ENCODE results near the gene SH3GLB1. TPM values are rescaled to one million over a fixed set of nuclear protein-coding genes. Genes with fewer than 3 reads are reported as not detected.

Gene SH3GLB1
- total and polyA plus RNA-seq, 2 of the 13 experiments (the other 11 are each of a cell fraction or from before 2014, with no cell fraction given), result 26.0 to 41.5 TPM

- 0 out of 2 replicates have a peak, but pooled peaks have one; percentile 31 for TF ChIP-seq ZNF138 (CRISPR knock-in tag; IDR thresholded peaks at IDR 0.05; ENCODE audit: low read depth)
- TF ChIP-seq MAFG (CRISPR knock-in tag; IDR thresholded peaks at IDR 0.05), result no peak
- TF ChIP-seq ZFP37 (CRISPR knock-in tag; IDR thresholded peaks at IDR 0.05; ENCODE audit: borderline replicate concordance), result no peak
- no peak for TF ChIP-seq HNRNPH1 (optimal IDR thresholded peaks at IDR 0.05; ENCODE audit: low read depth, low read length)
- no peak for TF ChIP-seq ZNF207 (IDR thresholded peaks at IDR 0.05; ENCODE audit: borderline replicate concordance)
- no peak; the same call in 1 of the 2 replicates for TF ChIP-seq ZNF558 (CRISPR knock-in tag; IDR thresholded peaks at IDR 0.05; ENCODE audit: borderline replicate concordance)
- no peak for TF ChIP-seq ZNF562 (CRISPR knock-in tag; IDR thresholded peaks at IDR 0.05; ENCODE audit: borderline replicate concordance)
- TF ChIP-seq, protein P1, sequence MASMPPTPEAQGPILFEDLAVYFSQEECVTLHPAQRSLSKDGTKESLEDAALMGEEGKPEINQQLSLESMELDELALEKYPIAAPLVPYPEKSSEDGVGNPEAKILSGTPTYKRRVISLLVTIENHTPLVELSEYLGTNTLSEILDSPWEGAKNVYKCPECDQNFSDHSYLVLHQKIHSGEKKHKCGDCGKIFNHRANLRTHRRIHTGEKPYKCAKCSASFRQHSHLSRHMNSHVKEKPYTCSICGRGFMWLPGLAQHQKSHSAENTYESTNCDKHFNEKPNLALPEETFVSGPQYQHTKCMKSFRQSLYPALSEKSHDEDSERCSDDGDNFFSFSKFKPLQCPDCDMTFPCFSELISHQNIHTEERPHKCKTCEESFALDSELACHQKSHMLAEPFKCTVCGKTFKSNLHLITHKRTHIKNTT (CRISPR knock-in tag; IDR thresholded peaks at IDR 0.05), result no peak
- TF ChIP-seq, protein P2, sequence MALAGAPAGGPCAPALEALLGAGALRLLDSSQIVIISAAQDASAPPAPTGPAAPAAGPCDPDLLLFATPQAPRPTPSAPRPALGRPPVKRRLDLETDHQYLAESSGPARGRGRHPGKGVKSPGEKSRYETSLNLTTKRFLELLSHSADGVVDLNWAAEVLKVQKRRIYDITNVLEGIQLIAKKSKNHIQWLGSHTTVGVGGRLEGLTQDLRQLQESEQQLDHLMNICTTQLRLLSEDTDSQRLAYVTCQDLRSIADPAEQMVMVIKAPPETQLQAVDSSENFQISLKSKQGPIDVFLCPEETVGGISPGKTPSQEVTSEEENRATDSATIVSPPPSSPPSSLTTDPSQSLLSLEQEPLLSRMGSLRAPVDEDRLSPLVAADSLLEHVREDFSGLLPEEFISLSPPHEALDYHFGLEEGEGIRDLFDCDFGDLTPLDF (CRISPR knock-in tag; IDR thresholded peaks at IDR 0.05), result no peak
- no peak for TF ChIP-seq ZNF792 (CRISPR knock-in tag; IDR thresholded peaks at IDR 0.05)
- TF ChIP-seq, protein P3, sequence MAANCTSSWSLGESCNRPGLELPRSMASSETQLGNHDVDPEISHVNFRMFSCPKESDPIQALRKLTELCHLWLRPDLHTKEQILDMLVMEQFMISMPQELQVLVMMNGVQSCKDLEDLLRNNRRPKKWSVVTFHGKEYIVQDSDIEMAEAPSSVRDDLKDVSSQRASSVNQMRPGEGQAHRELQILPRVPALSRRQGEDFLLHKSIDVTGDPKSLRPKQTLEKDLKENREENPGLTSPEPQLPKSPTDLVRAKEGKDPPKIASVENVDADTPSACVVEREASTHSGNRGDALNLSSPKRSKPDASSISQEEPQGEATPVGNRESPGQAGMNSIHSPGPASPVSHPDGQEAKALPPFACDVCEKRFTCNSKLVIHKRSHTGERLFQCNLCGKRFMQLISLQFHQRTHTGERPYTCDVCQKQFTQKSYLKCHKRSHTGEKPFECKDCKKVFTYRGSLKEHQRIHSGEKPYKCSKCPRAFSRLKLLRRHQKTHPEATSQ (CRISPR knock-in tag; IDR thresholded peaks at IDR 0.05; ENCODE audit: borderline replicate concordance), result no peak
- TF ChIP-seq TBL1XR1 (IDR thresholded peaks at IDR 0.05; ENCODE audit: borderline replicate concordance, low read length, partially characterized antibody), result no peak
- TF ChIP-seq ZSCAN25 (CRISPR knock-in tag; IDR thresholded peaks at IDR 0.05), result no peak
- TF ChIP-seq UBTF (CRISPR knock-in tag; IDR thresholded peaks at IDR 0.05), result peak; percentile 88; the same call in 1 of the 2 replicates
- no peak for TF ChIP-seq CENPT (CRISPR knock-in tag; IDR thresholded peaks at IDR 0.05; ENCODE audit: low read depth)
- TF ChIP-seq MIXL1 (CRISPR knock-in tag; IDR thresholded peaks at IDR 0.05), result no peak
- no peak for TF ChIP-seq ZNF740 (CRISPR knock-in tag; IDR thresholded peaks at IDR 0.05)
- TF ChIP-seq ZNF773 (CRISPR knock-in tag; IDR thresholded peaks at IDR 0.05; ENCODE audit: borderline replicate concordance), result no peak
- TF ChIP-seq YY1 (IDR thresholded peaks at IDR 0.05; ENCODE audit: insufficient read depth, insufficient replicate concordance, low read depth, low read length), result no peak
- peak; percentile 2; the same call in 1 of the 2 replicates for TF ChIP-seq SAP130 (CRISPR knock-in tag; IDR thresholded peaks at IDR 0.05; ENCODE audit: low read depth)
- TF ChIP-seq ZNF766 (CRISPR knock-in tag; IDR thresholded peaks at IDR 0.05; ENCODE audit: borderline replicate concordance), result no peak
- TF ChIP-seq, protein P4, sequence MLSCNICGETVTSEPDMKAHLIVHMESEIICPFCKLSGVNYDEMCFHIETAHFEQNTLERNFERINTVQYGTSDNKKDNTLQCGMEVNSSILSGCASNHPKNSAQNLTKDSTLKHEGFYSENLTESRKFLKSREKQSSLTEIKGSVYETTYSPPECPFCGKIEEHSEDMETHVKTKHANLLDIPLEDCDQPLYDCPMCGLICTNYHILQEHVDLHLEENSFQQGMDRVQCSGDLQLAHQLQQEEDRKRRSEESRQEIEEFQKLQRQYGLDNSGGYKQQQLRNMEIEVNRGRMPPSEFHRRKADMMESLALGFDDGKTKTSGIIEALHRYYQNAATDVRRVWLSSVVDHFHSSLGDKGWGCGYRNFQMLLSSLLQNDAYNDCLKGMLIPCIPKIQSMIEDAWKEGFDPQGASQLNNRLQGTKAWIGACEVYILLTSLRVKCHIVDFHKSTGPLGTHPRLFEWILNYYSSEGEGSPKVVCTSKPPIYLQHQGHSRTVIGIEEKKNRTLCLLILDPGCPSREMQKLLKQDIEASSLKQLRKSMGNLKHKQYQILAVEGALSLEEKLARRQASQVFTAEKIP (CRISPR knock-in tag; IDR thresholded peaks at IDR 0.05; ENCODE audit: borderline replicate concordance), result no peak
Observed at GRCh38 chr1:86704972-86705664, 742 bp downstream of the SH3GLB1 start (continued).
